Nephron (organoid): ENCODE measurements around the gene MGAT5.
A peak's percentile ranks its signal among the peaks of the same experiment; 100 is the strongest.

Experiments
- H3K27ac Mint-ChIP-seq, 3 experiments: 2 replicates each; pipeline ENCODE4 v1.8.0; 2020; ENCODE audit warnings: mixed read lengths in 3 of 3, mild to moderate bottlenecking in 2 of 3, moderate library complexity in 1 of 3
- H3K27me3 Mint-ChIP-seq: 2 replicates; pipeline ENCODE4 v1.8.0; 2021; ENCODE audit warnings: low read depth, mild to moderate bottlenecking, moderate library complexity, mixed read lengths
- H3K36me3 Mint-ChIP-seq: 2 replicates; pipeline ENCODE4 v1.8.0; 2020; ENCODE audit warnings: low read depth, mixed read lengths
- H3K4me1 Mint-ChIP-seq: 2 replicates; pipeline ENCODE4 v1.8.0; 2020; ENCODE audit warnings: mixed read lengths
- H3K4me3 Mint-ChIP-seq, 3 experiments: 2 replicates each; pipeline ENCODE4 v1.8.0; 2020; ENCODE audit warnings: mild to moderate bottlenecking in 3 of 3, mixed read lengths in 3 of 3, moderate library complexity in 2 of 3
- H3K9me3 Mint-ChIP-seq: 2 replicates; pipeline ENCODE4 v1.8.0; 2020; ENCODE audit warnings: mixed read lengths
- TF ChIP-seq, protein P1 (sequence below), 3 experiments: fragments of 200-600 bp; sonication (generic); IDR thresholded peaks; one replicate each; pipeline ENCODE4 v1.5.0; 2021; ENCODE audit warnings: antibody characterized with exemption in 3 of 3; ENCODE audit not compliant: unreplicated experiment in 3 of 3

Gene MGAT5

DNA sequence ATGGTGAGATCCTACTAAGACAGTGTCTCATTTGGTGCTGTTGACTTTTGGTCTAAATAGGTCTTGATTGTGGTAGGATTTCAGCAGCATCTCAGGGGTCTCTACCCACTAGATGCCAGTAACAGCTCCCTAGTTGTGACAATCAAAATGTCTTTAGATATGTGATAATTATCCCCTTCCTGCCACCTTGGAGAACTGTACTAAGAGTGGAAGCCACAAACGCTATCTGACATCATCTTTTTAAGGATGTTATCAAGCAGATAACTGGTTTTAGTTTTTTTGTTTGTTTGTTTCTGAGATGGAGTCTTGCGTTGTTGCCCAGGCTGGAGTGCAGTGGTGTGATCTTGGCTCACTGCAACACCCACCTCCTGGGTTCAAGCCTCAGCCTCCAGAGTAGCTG is 3.1 kb downstream of the MGAT5 start:
- H3K27ac Mint-ChIP-seq, result peak overlapping the region in 1 of 3 experiments; percentile 71
- H3K4me1 Mint-ChIP-seq, result peaks cover 45% of the 10 kb centered on the region
- no peaks in the 10 kb centered on the region for H3K9me3 Mint-ChIP-seq
- TF ChIP-seq, protein P1, sequence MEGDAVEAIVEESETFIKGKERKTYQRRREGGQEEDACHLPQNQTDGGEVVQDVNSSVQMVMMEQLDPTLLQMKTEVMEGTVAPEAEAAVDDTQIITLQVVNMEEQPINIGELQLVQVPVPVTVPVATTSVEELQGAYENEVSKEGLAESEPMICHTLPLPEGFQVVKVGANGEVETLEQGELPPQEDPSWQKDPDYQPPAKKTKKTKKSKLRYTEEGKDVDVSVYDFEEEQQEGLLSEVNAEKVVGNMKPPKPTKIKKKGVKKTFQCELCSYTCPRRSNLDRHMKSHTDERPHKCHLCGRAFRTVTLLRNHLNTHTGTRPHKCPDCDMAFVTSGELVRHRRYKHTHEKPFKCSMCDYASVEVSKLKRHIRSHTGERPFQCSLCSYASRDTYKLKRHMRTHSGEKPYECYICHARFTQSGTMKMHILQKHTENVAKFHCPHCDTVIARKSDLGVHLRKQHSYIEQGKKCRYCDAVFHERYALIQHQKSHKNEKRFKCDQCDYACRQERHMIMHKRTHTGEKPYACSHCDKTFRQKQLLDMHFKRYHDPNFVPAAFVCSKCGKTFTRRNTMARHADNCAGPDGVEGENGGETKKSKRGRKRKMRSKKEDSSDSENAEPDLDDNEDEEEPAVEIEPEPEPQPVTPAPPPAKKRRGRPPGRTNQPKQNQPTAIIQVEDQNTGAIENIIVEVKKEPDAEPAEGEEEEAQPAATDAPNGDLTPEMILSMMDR (IDR thresholded peaks at IDR 0.05; ENCODE audit: unreplicated experiment in 3 of 3), result no peak
- peaks cover 3% of the 10 kb centered on the region for H3K27me3 Mint-ChIP-seq
- no peak overlapping the region for H3K4me3 Mint-ChIP-seq
- H3K36me3 Mint-ChIP-seq, result peaks cover 9% of the 10 kb centered on the region

DNA sequence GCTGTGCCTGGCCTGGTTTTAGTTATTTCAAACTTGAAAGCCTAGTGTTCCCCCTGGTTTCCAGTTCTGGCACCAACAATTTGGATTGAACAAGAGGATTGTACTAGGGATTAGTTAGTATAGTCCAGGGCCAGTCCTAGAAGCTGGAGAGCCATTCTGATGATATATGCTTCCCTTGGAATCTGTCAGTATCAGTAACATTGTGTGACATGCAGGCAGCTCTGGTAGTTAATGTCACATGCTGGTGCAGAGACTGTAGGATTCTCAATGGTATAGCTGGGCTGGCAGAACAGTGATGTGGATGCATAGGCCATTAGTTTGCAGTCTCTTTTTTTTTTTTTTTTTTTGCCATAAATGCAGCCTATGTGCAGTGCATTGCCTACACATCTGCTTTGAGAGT is 3.6 kb downstream of the MGAT5 start:
- Mint-ChIP-seq H3K36me3 (peaks cover 9% of the 10 kb centered on the region), H3K27ac (peak overlapping the region in 1 of 3 experiments; percentile 41), H3K4me3 (no peak overlapping the region), H3K4me1 (peaks cover 42% of the 10 kb centered on the region), H3K27me3 (peaks cover 3% of the 10 kb centered on the region), H3K9me3 (no peaks in the 10 kb centered on the region)
- TF ChIP-seq, protein P1 (IDR thresholded peaks at IDR 0.05; ENCODE audit: unreplicated experiment in 3 of 3), result no peak

DNA sequence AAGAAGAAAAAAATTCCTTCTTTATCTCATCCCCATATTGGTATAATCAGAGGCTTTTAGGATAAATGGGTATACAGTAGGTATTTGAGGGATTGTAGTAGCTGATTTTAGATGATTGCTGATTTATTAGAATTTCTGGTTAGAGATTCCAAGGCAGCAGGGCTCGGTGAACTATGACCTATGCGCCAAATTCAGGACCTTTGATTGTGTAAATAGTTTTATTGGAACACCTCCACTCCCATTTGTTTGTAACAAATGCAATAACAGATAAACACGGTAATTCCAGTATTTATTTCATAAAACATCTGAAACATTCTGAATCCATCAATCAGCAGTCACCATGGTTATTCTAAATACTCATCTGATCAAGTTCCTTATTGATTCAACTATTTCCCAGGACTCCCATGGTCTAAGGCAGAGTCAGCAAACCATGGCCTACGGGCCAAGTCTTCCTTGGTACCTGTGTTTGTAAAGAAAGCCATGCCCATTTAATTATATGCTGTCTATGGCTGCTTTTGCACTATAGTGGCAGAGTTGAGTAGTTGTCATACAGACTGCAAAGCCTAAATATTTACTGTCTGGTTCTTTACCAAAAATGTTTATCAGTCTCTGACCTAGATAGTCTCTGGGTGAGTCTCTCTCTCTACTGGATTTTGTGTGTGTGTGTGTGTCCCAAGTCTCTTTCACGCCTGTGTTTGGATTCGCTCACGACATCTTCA is 4.3 kb downstream of the MGAT5 start:
- Mint-ChIP-seq H3K9me3 (no peaks in the 10 kb centered on the region), H3K36me3 (peaks cover 9% of the 10 kb centered on the region), H3K4me1 (peaks cover 41% of the 10 kb centered on the region), H3K27me3 (peaks cover 3% of the 10 kb centered on the region), H3K27ac (peak overlapping the region; percentile 7 to 90 (median 85)), H3K4me3 (no peak overlapping the region)
- TF ChIP-seq, protein P1 (IDR thresholded peaks at IDR 0.05; ENCODE audit: unreplicated experiment in 3 of 3), result no peak

DNA sequence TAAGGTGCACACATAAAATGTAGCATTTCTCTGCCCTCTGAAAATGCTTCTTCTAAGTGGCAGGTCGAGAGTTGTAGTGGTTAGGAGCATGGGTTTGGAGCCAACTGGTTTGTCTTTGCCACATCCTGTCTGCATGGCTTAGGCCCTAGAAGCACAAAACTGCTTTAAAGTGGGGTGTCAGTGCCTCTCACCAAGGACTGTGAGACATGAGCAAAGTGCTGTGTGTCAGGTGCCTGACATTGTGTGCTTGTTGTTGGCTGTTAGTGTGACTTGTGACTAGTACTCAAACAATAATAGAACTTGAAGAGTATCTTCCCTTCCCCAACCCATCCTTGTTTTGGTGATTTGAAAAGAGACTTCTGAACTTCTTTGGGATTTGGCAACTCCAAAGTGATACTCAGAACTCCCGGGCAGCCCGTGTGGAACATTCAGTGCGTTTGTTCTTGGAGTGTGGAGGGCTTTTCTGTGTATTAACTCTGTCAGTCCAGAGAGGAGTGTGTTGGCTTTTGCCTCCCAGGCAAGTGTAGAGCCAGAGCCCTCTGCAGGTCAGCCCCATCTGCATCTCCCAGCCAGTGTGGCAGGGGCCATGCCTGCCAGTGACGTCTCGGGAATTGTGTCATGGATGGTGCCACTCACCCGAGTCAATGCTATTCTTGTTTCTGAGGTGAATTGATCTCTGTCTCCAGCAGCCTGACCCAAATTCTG is 5.0 kb downstream of the MGAT5 start:
- Mint-ChIP-seq H3K27ac (peak overlapping the region; percentile 43 to 90 (median 85)), H3K4me1 (peaks cover 41% of the 10 kb centered on the region), H3K4me3 (no peak overlapping the region), H3K9me3 (no peaks in the 10 kb centered on the region), H3K36me3 (peaks cover 8% of the 10 kb centered on the region), H3K27me3 (peaks cover 3% of the 10 kb centered on the region)
- TF ChIP-seq, protein P1 (IDR thresholded peaks at IDR 0.05; ENCODE audit: unreplicated experiment in 3 of 3), result no peak

DNA sequence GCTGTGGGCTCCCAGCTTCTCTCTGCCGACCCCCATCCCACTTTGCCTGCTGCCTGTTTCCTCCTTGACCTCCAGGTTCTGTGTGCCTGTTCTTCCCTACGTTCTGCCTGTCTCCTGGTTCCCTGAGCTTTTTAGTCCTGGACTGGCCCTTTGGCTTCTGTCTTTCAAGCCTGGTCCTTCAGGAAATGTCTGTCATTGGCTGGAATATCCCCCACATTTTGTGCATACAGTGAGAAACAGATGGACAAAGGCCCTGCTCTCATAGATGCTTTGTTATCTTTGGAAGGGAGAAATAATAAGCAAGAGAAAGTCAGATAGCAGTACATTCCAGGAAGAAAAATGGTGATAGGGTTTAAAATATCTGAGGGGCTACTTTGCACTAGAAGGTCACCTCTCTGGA is 5.7 kb downstream of the MGAT5 start:
- Mint-ChIP-seq H3K36me3 (peaks cover 4% of the 10 kb centered on the region), H3K9me3 (no peaks in the 10 kb centered on the region), H3K4me3 (no peak overlapping the region)

More for the DNA sequence above, 5.7 kb downstream of the MGAT5 start:
- H3K4me1 Mint-ChIP-seq, result peaks cover 40% of the 10 kb centered on the region
- H3K27me3 Mint-ChIP-seq, result peaks cover 3% of the 10 kb centered on the region
- TF ChIP-seq, protein P1 (IDR thresholded peaks at IDR 0.05; ENCODE audit: unreplicated experiment in 3 of 3), result no peak
- peak overlapping the region; percentile 72 to 90 (median 85) for H3K27ac Mint-ChIP-seq
